Daoy (cell line): Measurements from ENCODE around the gene FEZ2. TPM values are rescaled to one million over a fixed set of nuclear protein-coding genes. Genes with fewer than 3 reads are reported as not detected.
A peak's percentile ranks its signal among the peaks of the same experiment; 100 is the strongest.

Experiments
- DNase-seq: peaks from one replicate; pipeline ENCODE4 v3.0.0-alpha.2; 2015; ENCODE audit warnings: low read depth
- total RNA-seq: library from RNA; depleted of rRNA; stranded (reverse); fragments of >200 nt; shearing (Covaris generic); gene quantifications from 2 replicates; pipeline ENCODE4 v1.2.3, GENCODE V29; 2014

Gene FEZ2
- total RNA-seq, 1 experiment from 2014 or later = 60.4 TPM

DNA sequence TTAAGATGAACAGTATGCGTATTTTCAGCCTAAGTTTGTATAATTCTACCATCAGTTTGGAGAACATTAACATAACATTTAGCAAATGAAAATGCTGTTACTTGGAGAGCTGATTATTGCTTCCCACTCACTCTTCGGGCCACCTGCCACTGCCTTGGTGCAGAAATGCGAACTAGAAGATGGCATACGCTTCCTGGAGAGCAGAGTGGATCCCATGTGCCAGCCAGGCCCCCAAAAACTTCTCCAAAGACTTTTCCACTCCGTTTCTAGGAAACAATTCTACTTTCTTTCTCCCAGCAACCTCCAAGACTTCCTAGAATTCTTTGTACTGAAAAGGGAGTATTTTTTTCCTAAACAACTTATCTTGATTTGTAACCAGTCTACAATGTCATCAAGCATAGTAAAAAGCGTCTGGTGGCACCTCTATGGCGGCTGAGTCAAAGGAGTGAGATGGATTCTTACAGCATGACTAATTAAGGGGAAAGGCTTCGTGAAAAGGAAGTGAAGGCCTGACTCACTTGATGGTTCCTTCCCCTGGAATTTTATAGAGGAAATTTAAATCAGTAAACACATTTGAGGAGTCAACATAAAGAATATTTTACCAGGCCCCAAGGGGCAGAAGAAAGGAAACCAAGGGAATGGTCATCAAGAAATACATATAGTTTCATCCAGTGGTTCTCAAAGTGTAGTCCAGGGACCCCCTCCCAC lies 36.6 kb downstream of the FEZ2 start:
- DNase-seq = peak; percentile 93

DNA sequence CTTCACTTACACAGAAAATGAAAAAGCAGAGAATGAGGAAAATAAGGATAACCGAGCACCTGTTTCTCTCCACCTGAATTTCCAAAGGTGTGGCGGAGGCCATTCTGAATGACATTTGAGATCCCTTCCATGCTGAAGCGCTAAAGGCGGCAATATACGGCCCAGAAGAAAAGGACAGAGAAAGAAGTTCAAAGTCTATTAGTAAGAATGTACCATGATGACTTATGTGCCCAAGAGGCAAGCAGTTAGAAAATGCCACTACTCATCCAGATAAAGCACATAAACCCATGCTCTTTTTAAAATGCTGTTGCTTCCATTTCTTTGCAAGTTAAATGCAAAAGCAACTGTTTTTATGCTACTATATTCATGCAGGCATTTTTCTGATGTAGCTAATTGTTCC lies 37.2 kb downstream of the FEZ2 start:
- DNase-seq = no peak

DNA sequence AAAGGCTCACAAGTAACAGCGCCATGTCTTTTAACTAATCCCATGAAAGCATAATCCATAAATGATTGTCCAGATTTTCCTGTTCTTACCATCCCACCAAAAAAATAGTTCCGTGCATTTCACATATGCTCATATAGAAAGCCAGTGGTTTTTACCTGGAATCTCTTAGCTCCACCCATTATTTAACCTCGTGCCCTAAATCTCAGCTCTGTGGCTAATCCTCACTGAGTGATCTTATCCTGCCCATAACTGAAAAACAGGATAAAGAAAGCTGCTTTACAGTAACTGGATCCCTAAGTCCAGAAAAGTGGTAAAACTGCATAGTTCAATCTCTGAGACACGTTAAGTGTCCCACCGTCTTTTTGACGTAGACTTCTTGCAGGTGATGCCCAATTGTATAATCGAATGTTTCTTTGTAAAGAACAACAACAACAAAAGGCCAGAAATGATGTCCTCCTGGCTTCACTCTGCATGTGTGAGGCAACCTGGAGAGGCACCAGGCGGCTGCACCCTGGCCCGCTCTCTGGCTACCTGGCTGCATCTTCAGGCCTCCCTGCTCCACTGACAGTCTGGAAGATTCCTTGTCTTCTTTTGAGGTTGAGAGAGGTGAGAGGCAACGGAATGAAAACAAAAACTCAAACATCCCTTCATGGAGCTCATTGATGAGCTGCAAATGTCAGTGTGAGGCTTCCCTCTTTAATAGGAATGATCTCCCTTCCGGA lies 38.6 kb downstream of the FEZ2 start:
- no peak for DNase-seq

DNA sequence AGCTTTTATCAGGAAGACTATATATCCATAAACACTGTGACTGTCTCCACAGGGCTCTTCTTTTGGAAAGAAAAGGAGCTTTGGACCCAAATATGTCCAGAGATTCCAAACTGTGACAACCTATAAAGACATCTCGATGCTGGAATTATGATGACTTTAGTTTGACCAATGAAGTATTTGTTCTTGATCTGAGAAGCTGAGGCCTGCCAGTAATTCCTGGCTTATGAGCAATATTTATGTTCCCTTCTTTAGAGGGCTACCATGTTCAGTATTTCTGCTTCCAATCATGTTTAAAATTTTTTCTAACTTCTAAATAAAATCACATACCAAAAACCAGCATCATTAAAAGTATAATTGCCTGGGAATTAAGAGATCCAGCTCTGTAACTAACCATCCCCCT lies 41.1 kb downstream of the FEZ2 start:
- no peak for DNase-seq

DNA sequence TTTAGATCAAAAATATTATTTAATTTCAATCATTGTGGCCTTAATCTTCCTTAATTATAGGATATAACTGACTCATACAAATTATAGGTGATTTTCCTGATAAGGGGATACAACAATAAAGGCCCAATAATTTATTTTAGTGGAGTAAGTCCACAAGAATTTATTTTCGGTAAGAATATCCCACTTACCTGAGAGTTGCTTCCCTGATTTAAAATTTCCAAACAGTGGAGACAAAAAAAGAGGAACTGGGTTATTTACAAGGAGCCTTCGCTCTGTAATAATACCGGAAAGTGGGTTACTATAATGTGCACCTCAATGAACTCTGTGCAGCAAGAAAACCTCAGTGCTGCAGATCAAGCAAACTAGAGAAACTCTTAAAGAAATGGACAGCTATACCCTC lies 42.2 kb downstream of the FEZ2 start:
- no peak for DNase-seq

DNA sequence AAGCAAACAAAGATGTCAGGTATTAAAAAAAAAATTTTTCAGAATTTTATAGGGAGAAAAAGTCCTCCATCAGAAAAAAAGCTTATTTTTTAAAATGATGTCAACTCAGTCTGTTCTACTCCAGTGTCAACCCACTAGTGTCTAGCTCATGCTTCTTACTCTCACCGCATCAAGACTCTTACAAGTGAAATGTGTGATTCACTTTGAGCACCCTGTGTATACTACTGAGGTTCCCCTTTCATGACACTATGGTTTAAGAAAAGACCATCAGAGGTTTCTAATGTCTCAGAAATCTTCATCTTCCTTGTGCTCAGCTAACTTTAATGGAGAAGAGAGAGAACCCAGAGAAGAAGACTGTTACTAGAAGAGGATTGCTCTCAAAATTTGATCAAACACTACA lies 43.4 kb downstream of the FEZ2 start:
- no peak for DNase-seq

DNA sequence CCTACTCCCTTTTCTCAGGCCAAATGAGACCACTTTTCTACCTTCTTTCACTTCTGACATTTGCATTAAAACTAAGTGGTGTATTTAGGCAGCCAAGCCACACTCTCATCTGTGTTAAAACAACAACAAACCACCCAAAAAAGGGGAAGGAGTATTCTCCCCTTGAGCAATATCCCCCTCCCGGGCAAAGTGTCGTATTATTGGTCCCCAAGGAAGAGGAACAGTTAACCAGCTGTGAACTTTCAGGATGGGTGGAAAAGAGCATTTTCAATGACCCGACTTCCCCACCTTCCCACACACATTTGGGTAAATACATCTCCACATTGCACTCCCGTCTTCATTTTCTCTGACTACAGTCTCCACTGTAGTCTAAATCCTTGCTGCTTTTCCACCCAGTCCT lies 44.3 kb downstream of the FEZ2 start:
- DNase-seq = no peak

DNA sequence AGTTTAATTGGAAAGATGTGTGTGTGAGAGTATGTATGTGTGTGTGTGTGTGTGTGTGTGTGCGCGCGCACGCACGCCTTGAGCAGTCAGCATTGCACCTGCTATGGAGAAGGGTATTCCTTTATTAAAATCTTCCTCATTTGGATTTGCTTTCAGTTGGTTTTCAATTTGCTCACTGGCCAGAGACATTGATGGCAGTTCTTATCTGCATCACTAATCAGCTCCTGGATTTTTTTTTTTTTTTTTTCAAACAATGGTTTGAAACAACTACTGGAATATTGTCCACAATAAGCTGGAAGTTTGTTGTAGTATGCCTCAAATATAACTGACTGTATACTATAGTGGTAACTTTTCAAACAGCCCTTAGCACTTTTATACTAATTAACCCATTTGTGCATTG lies 48.0 kb downstream of the FEZ2 start:
- DNase-seq = no peak

DNA sequence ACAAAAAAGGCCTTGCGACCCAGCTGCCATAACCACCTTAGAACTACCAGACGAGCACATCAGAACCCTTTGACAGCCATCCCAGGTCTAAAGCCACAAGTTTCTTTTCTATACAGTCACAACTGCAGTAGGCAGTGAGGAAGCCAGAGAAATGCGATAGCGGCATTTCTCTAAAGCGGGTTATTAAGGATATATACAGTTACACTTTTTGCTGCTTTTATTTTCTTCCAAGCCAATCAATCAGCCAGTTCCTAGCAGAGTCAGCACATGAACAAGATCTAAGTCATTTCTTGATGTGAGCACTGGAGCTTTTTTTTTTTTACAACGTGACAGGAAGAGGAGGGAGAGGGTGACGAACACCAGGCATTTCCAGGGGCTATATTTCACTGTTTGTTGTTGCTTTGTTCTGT lies 48.8 kb downstream of the FEZ2 start:
- DNase-seq = no peak

DNA sequence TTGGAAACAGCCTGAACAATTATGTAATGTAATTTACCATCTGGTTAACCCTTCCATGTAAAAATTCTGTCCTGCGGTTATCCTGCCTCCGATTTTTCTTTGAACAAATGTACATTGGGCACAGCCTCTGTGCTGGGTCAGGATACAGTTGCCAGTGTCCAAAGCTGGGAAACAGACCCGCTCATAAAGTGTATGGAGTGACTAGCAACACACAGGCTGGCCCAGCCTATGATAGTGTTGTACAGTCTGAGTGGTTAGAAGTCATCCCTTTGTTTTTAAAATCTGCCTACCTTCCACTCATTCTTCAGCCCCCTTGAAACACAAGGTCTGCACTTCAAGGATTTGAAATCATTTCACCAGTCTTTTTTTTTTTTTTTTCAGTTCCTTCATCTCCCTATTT lies 50.1 kb downstream of the FEZ2 start:
- no peak for DNase-seq

DNA sequence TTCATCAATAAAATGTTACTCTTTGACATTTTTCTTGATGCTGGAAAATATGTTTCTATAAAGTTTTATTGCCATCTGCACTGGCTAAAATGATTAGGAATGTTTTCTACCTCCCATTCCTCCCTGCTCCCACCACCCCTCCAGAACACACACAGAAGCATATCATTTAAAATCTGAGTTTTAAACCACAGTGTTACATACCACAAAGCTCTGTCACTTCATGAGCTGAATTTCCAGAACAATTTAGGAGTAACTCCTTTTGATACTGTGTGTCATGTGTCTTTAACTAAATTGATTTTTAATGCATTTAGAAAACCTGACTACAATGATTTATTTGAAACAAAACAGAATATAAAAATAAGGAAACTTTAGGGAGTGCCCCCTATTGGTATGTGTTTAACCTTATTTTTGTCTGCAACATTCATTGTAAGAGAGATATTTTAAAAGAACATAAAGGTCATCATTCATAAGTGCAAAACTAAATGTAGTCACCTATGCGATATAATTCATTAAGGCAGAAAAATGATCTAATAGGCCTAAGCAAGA lies 52.0 kb downstream of the FEZ2 start:
- no peak for DNase-seq

DNA sequence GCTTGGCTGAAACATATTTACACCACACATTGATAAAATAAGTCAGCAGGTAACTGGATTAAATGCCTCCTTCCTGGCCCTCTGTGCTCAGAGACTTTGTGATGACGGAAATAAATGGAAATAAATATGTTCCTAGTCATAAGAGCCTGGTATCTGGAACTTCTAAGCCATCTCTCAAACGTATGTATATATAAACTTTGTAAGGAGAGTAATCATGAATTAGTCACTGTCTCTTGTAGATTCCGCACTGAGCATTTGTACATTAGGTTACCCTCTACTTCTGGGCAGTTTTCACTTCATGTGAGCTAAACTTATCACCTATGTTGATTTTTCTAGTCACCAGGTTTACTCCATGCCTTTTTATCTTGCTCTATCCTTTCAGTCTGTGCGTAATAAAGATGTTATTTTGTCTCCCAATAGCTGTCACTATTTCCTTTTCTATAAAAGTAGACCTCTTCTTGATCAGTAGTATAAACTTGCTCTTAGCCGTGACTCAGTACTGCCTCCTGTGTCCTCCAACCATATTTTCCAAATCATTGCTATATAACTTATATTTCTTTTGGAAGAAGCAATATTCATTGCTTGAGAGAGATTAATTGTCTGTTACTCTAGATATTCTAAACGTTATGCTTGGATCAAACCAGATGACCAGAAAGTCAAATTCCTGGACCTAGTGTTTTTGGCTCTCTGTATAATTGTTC lies 53.2 kb downstream of the FEZ2 start:
- no peak for DNase-seq

DNA sequence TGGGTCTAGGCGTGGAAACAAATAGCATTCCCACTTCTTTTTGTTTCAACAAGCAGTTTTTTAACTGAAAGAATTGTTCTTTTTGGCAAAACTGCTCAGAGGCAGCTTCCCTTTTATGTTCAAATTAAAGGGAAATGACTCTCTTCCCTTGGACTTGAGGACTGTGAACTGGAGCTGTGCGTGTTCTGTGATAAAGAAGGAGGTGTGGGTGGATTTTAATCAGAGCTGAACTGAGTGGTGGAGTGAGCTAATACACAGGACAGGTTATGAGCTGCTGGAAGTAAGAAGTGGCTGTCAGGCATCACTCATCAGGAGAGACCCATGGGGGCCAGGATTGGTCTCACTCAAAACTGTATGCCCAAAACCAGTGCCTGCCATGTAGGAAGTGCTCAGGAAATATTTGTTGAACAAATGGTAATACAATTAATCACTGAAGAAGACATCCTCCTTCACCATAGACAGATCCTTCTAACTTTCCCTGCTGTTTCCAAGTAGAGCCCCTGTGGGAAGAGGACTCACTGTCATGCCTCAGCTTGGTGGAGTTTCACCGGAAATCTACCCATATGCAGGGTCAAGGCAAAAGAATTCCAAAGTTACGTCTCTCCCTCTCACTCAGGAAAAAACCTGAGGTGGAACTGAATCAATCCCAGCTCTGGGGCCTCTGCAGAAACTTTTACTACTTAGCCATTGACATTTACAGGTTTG lies 55.9 kb downstream of the FEZ2 start:
- no peak for DNase-seq

DNA sequence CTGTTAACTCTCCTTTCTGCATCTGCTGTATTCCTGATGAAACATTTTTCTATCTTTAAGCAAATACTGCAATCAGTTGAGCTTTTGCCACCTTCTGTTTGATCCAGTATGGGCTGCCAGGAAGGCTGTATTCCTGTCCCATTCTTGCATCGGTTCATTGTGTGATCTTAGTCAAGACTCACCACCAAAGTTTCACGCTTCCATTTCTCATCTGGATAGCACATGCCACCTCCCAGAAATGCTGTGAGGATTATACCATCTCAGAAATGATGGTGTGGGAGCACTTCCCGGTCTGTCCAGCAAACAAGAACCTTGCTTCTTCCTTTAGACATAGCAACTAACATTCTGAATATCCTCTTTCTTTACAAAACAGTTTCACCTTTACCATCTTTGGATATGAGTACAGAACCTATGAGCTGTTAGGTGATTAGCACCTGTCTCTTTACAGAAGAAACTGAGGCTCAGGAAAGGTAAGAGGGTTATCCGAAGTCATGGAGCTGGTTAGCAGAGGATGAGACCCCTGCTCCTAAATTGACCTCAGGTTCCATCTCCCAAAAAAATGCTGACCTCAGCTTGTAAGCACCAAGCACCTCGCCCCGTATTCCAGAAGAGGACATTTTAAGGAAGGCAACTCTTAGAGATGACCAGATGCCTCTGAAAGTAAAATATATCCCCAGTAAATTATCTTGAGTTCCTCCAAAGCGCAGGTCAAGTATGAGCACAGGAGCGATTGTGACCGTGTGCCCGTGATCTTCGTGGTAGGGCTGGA lies 56.8 kb downstream of the FEZ2 start:
- DNase-seq = no peak

DNA sequence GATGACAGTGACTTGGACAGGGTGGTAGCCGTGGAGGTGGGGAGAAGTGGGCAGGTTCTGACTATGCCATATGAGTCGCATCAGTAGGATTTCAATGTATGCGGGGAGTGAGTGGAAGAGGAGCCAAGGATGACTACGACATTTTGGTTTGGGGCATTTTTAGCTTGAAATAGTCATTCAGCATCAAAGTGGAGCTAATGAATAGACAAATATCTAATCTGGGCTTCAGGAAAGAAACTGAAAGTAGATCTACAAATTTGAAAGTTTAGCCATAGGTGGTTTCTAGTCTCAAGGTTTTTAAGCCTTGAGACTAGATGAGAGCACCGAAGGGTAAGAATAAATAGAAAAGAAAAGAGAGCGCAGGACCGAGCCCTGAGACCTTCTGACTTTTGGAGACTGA lies 58.3 kb downstream of the FEZ2 start:
- DNase-seq = peak; percentile 20

DNA sequence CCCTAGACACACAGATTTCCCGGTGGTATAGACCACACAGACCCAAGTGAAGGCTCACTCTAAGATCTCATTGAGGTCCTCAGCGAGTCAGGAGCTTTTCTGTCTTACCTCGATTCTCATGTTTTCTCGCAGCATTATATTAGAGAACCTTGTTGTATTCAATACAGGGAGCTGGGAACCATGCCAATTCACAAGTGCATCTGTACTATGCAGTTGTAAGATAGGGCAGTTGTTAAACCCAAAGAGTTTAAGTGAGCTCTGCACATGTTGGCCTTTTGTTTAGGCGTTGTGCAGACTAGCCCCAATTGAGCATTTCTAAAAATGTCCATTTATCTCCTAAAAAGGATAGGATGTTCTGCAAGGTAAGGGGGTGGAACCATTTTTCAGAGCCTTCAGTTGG lies 59.6 kb downstream of the FEZ2 start:
- DNase-seq = no peak

DNA sequence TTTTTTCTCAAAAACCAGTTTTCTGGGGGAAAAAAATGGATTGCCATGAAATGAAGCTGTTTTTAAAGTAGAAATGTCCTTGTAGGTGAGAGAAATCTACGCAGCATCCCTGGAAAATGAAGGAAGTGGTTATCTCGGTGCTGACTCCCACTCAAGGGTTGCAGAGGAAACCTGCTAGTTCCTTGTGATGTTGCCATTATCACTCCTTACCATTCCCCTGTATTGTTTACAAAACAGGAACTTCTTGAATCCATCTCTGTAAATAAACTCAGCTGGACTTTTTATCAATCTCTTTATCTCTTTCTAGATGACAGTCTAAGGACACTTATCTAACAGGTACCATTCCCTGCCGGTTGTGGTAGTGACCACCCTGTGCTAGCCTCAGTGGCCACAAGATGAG lies 61.2 kb downstream of the FEZ2 start:
- no peak for DNase-seq

DNA sequence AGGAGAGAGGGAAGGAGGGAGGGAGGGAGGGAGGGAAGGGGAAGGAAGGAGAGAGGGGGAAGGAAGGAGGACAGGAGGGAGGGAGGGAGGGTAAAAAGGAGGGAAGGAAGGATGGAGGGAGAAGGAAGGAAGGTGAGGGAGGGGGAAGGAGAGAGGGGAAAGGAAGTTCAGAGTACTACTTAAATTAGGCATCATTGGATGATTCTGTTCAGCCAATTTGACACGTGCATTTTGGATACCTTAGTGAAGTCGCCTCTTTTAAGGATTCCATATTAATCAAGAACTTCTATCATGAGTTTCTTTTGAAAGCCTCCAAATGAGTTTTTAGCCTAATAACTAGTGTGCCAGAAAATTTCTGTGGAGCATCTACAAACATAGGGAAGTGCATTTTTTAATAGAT lies 62.9 kb downstream of the FEZ2 start:
- DNase-seq = no peak

DNA sequence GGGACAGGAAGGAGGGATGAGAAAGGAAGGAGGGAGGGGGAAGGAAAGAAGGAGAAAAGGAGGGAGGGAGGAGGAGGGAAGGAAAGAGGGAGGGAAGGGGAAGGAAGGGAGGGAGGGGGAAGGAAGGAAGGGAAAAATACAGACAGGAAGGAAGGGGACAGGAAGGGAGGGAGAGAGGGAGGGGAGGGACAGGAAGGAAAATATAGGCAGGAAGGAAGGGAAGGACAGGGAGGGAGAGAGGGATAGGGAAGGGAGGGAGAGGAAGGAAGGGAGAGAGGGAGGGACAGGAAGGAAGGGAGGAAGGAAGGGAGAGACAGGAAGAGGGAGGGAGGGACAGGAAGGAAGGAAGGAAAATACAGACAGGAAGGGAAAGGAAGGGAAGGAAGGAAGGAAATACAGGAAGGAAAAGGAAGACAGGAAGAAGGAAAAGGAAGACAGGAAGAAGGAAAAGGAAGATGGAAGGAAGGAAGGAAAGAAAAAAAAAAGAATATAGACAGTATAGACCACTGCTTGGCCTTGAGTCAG lies 63.6 kb downstream of the FEZ2 start:
- no peak for DNase-seq

DNA sequence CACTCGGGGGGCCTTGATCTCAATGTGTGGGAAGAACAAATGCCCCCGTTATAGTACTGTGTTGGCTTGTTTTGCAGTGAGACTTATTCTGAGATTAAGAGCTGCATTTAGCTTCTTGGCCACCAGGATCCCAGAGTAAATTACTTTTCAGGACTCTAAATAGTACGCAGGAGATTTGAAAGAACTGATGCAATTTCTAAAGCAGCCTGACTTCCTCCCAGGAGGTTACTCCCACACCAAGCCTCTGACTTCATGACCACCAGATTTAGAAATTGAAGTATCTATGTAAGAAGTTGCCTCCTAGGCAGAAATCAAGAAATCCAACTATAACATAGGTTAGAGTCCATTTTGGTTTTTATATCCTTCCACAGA lies 67.0 kb downstream of the FEZ2 start:
- no peak for DNase-seq
